Endothelial cell of umbilical vein (primary cell): Measurements from ENCODE around the gene DDAH2. TPM values are rescaled to one million over a fixed set of nuclear protein-coding genes. Genes with fewer than 3 reads are reported as not detected.
"Not testable (repeated sequence)": the region's sequence is repeated elsewhere in the genome, so short reads cannot be mapped to it uniquely, and the experiment has no call there.

Source experiments
- BruUV-seq: library from RNA; stranded (reverse); fragments of 400-500 nt; replicated peaks from 2 replicates; lab custom pipeline; 2021; lab: Mats Ljungman, UMichigan
- CTCF ChIA-PET: fragments of 300-600, 350-600 bp; sonication (Branson Sonifier 250); formaldehyde crosslinking; loops from one replicate; lab custom pipeline; 2021; ENCODE audit warnings: antibody characterized with exemption, inconsistent platforms; lab: Charles Lee
- POLR2A ChIA-PET: fragments of 300-600, 350-600 bp; sonication (Branson Sonifier 250); formaldehyde crosslinking; loops from one replicate; lab custom pipeline; 2021; ENCODE audit warnings: antibody characterized with exemption, inconsistent platforms; lab: Charles Lee
- DNase-seq: peaks from one replicate; pipeline ENCODE4 v3.0.0-alpha.2; 2011; ENCODE audit warnings: low read depth, low spot score
- FAIRE-seq: peaks from 2 replicates; lab custom pipeline; 2011; peaks lifted over from hg19 to GRCh38; lab: Jason Lieb, UNC
- H2AFZ ChIP-seq: 2 replicates; pipeline ENCODE4 v1.6.0; 2012; ENCODE audit warnings: low read depth, low read length, control low read depth, inconsistent platforms
- H3K27ac ChIP-seq: 2 replicates; pipeline ENCODE4 v1.5.1; 2011; ENCODE audit warnings: low read depth, mild to moderate bottlenecking, control low read depth, low read length, moderate library complexity; ENCODE audit not compliant: insufficient read depth
- H3K27me3 ChIP-seq, 2 experiments: 2 replicates each; pipeline versions ENCODE4 v1.6.0 to v1.6.1; 2011; ENCODE audit warnings: low read length in 2 of 2, mixed read lengths in 1 of 2; ENCODE audit not compliant: control insufficient read depth in 2 of 2, insufficient read depth in 2 of 2
- H3K36me3 ChIP-seq, 2 experiments: 2 replicates in 1 of 2; 3 replicates in 1 of 2; pipeline ENCODE4 v1.5.1; 2011; ENCODE audit warnings: low read length in 2 of 2, mild to moderate bottlenecking in 1 of 2, moderate library complexity in 1 of 2; ENCODE audit not compliant: control insufficient read depth in 2 of 2, insufficient read depth in 2 of 2; ENCODE audit errors: extremely low read depth in 1 of 2
- H3K4me1 ChIP-seq: 3 replicates; pipeline ENCODE4 v1.5.1; 2011; ENCODE audit warnings: mild to moderate bottlenecking, low read length; ENCODE audit not compliant: control insufficient read depth, insufficient read depth; ENCODE audit errors: extremely low read depth
- H3K4me2 ChIP-seq: 2 replicates; pipeline ENCODE4 v1.6.1; 2011; ENCODE audit warnings: low read length, control low read depth, mixed read lengths; ENCODE audit not compliant: insufficient read depth
- H3K4me3 ChIP-seq, 3 experiments: fragments of 200-600 bp in 1 of 3; sonication (generic), shearing (Covaris generic) in 1 of 3; replicated peaks in 1 of 3; 2 replicates each; pipeline ENCODE4 v1.5.1; 2011 to 2016; ENCODE audit warnings: control low read depth in 3 of 3, low read length in 3 of 3, mild to moderate bottlenecking in 2 of 3, inconsistent platforms in 1 of 3, low read depth in 1 of 3, moderate library complexity in 1 of 3; ENCODE audit not compliant: insufficient read depth in 1 of 3
- H3K79me2 ChIP-seq: 2 replicates; pipeline ENCODE4 v1.6.0; 2012; ENCODE audit warnings: low read length, inconsistent platforms; ENCODE audit not compliant: control insufficient read depth, insufficient read depth
- H3K9ac ChIP-seq: replicated peaks from 2 replicates; pipeline ENCODE3; 2011; ENCODE audit warnings: low read length, control low read depth; ENCODE audit not compliant: insufficient read depth; ENCODE audit errors: extremely low read depth
- H3K9me1 ChIP-seq: replicated peaks from 3 replicates; pipeline ENCODE4 v1.6.0; 2011; ENCODE audit warnings: mild to moderate bottlenecking, low read length; ENCODE audit not compliant: control insufficient read depth, insufficient read depth; ENCODE audit errors: extremely low read depth
- H3K9me3 ChIP-seq: replicated peaks from 2 replicates; pipeline ENCODE4 v1.5.1; 2012; ENCODE audit warnings: low read length, inconsistent platforms; ENCODE audit not compliant: control insufficient read depth, insufficient read depth
- H4K20me1 ChIP-seq: replicated peaks from 2 replicates; pipeline ENCODE3; 2011; ENCODE audit warnings: mild to moderate bottlenecking, low read length; ENCODE audit not compliant: control insufficient read depth, insufficient read depth; ENCODE audit errors: extremely low read depth
- EZH2 ChIP-seq: IDR thresholded peaks from 2 replicates; pipeline ENCODE4 v1.6.1; 2012; ENCODE audit warnings: borderline replicate concordance, low read depth, mild to moderate bottlenecking, moderate library complexity, low read length, inconsistent platforms; ENCODE audit not compliant: severe bottlenecking
- FOS ChIP-seq: IDR thresholded peaks from 2 replicates; pipeline ENCODE4 v1.6.1; 2011; ENCODE audit warnings: mild to moderate bottlenecking, low read length, moderate library complexity, borderline replicate concordance; ENCODE audit not compliant: insufficient read depth
- GATA2 ChIP-seq: IDR thresholded peaks from 2 replicates; pipeline ENCODE4 v1.7.0; 2011; ENCODE audit warnings: low read depth, mild to moderate bottlenecking, moderate library complexity, mixed read lengths, low read length; ENCODE audit not compliant: insufficient read length, insufficient read depth
- JUN ChIP-seq: IDR thresholded peaks from 2 replicates; pipeline ENCODE4 v1.6.1; 2011; ENCODE audit warnings: borderline replicate concordance, low read depth; ENCODE audit not compliant: insufficient read length, insufficient read depth
- MYC ChIP-seq: IDR thresholded peaks from one replicate; pipeline ENCODE4 v1.6.1; 2011; ENCODE audit warnings: mild to moderate bottlenecking, low read depth, low read length
- POLR2A ChIP-seq: IDR thresholded peaks from 2 replicates; pipeline ENCODE4 v1.6.1; 2012; ENCODE audit warnings: low read depth, mild to moderate bottlenecking, control low read depth, low read length
- POLR2AphosphoS5 ChIP-seq: IDR thresholded peaks from 2 replicates; pipeline ENCODE4 v1.6.1; 2012; ENCODE audit warnings: low read depth, mild to moderate bottlenecking, control low read depth, low read length, moderate library complexity; ENCODE audit not compliant: insufficient read depth
- dilution Hi-C: fragments of 300-500 bp; cut with MboI; formaldehyde crosslinking; loops from one replicate; pipeline ENCODE4 v1.15.0; 2019; ENCODE audit warnings: low sequenced_read_pairs; ENCODE audit not compliant: extremely low pct_ligation_motif_present
- intact Hi-C: fragments of 100-400 bp; cut with micrococcal nuclease; formaldehyde crosslinking; loops from one replicate; pipeline ENCODE4 v1.10.0; 2022
- polyA plus RNA-seq, 4 experiments: library from polyadenylated mRNA; depleted of rRNA in 3 of 4; stranded (reverse) in 3 of 4; unstranded in 1 of 4; fragments of >200 nt; gene quantifications; 2 replicates each; pipeline versions ENCODE4 v1.2.1 to v1.2.3, GENCODE V29; 2011 to 2012; ENCODE audit warnings: missing spikeins in 1 of 4
- total RNA-seq: library from RNA; stranded (reverse); gene quantifications from 2 replicates; pipeline ENCODE4 v1.2.3, GENCODE V29; 2021
- TF ChIP-seq, protein P1 (sequence below), 2 donors: IDR thresholded peaks; 1 replicate in 1 of 2; 2 replicates in 1 of 2; pipeline ENCODE4 v1.5.1; 2011; ENCODE audit warnings: low read length in 2 of 2, mild to moderate bottlenecking in 2 of 2, moderate library complexity in 2 of 2, control low read depth in 1 of 2, inconsistent platforms in 1 of 2, low read depth in 1 of 2; ENCODE audit not compliant: insufficient read depth in 1 of 2; ENCODE audit errors: extremely low read depth in 1 of 2
- TF ChIP-seq, protein P2 (sequence below): IDR thresholded peaks from 2 replicates; pipeline ENCODE4 v1.6.1; 2011; ENCODE audit not compliant: insufficient read depth, insufficient read length

DDAH2 gene
- total and polyA plus RNA-seq, 2 donors (not counting 3 experiments of a cell fraction or from before 2014, with no cell fraction given), result 109 to 176 TPM

GRCh38 chr6:31710523-31711219 lies 18.4 kb downstream of the DDAH2 start:
- FAIRE-seq, result no peak
- TF ChIP-seq FOS (no peak), GATA2 (no peak), JUN (no peak), POLR2A (no peak), POLR2AphosphoS5 (no peak), MYC (no peak), EZH2 (no peak)
- TF ChIP-seq, protein P1, sequence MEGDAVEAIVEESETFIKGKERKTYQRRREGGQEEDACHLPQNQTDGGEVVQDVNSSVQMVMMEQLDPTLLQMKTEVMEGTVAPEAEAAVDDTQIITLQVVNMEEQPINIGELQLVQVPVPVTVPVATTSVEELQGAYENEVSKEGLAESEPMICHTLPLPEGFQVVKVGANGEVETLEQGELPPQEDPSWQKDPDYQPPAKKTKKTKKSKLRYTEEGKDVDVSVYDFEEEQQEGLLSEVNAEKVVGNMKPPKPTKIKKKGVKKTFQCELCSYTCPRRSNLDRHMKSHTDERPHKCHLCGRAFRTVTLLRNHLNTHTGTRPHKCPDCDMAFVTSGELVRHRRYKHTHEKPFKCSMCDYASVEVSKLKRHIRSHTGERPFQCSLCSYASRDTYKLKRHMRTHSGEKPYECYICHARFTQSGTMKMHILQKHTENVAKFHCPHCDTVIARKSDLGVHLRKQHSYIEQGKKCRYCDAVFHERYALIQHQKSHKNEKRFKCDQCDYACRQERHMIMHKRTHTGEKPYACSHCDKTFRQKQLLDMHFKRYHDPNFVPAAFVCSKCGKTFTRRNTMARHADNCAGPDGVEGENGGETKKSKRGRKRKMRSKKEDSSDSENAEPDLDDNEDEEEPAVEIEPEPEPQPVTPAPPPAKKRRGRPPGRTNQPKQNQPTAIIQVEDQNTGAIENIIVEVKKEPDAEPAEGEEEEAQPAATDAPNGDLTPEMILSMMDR (IDR thresholded peaks at IDR 0.05; ENCODE audit: extremely low read depth in 1 of 2, insufficient read depth in 1 of 2, low read depth in 1 of 2, low read length in 2 of 2), result no peak
- TF ChIP-seq, protein P2, sequence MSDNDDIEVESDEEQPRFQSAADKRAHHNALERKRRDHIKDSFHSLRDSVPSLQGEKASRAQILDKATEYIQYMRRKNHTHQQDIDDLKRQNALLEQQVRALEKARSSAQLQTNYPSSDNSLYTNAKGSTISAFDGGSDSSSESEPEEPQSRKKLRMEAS, result no peak
- Histone ChIP-seq H3K4me2 (no peak overlapping the region), H3K4me1 (peaks cover 8% of the 10 kb centered on the region), H2AFZ (peak overlapping the region; percentile 52), H3K27me3 (no peaks in the 10 kb centered on the region), H3K9ac (no peak overlapping the region), H3K79me2 (no peaks in the 10 kb centered on the region), H3K27ac (no peak overlapping the region), H3K4me3 (no peak overlapping the region), H3K9me3 (no peaks in the 10 kb centered on the region), H3K9me1 (no peaks in the 10 kb centered on the region), H3K36me3 (no peaks in the 10 kb centered on the region), H4K20me1 (no peaks in the 10 kb centered on the region)
- intact Hi-C loops (no loop called here), dilution Hi-C loops (no loop called here)
- CTCF ChIA-PET, result interaction anchor here (1.2 to 2.3 kb wide), 5 partner anchors 8 to 59 kb away, joined by 3 to 14 read pairs (median 4); partner anchors contain the start of genes ABHD16A and DDAH2
- DNase-seq, result no peak
- POLR2A ChIA-PET, result interaction anchor here (0.5 to 1.3 kb wide), 4 partner anchors 7 to 103 kb away, joined by 3 to 7 read pairs (median 3); partner anchors contain the start of genes ABHD16A and CLIC1
- BruUV-seq, result no TSS peak

DNA sequence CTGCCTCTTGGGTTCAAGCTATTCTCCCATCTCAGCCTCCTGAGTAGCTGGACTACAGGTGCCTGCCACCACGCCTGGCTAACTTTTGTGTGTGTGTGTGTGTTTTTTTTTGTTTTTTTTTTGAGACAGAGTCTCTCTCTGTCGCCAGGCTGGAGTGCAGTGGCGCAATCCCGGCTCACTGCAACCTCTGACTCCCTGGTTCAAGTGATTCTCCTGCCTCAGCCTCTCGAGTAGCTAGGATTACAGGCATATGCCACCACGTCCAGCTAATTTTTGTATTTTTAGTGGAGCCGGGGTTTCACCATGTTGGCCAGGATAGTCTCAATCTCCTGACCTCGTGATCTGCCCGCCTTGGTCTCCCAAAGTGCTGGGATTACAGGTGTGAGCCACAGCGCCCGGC lies 19.9 kb downstream of the DDAH2 start:
- dilution Hi-C loops, H3K9me3 ChIP-seq, POLR2A ChIA-PET, H3K79me2 ChIP-seq, H3K9ac ChIP-seq, H3K4me2 ChIP-seq, intact Hi-C loops, H3K27me3 ChIP-seq, H3K36me3 ChIP-seq, H2AFZ ChIP-seq, H4K20me1 ChIP-seq, CTCF ChIA-PET, H3K4me1 ChIP-seq, H3K4me3 ChIP-seq, H3K27ac ChIP-seq, BruUV-seq, DNase-seq, H3K9me1 ChIP-seq, FAIRE-seq: not testable (repeated sequence)
